Psoas muscle (tissue), 8 donors: Measurements from ENCODE around the gene MYMK. TPM values are rescaled to one million over a fixed set of nuclear protein-coding genes. Genes with fewer than 3 reads are reported as not detected.
A peak's percentile ranks its signal among the peaks of the same experiment; 100 is the strongest.

ENCODE experiments used
- ATAC-seq, 4 donors: fragments of 200-7000 bp; cut with Tn5 transposase; one replicate each; pipeline ENCODE4 v1.9.1; 2020; ENCODE audit warnings: moderate library complexity in 3 of 4, mild to moderate bottlenecking in 2 of 4
- DNase-seq, 2 donors: peaks; one replicate each; pipeline ENCODE4 v3.0.0-alpha.2; 2020
- H3K27ac ChIP-seq: fragments of 200-600 bp; one replicate; pipeline ENCODE4 v1.8.0; 2022
- H3K27me3 ChIP-seq, 3 donors: fragments of 200-600 bp in 1 of 3; one replicate each; pipeline versions ENCODE4 v1.6.1 to v1.8.0; 2013 to 2022; ENCODE audit warnings: low read length in 2 of 3, mild to moderate bottlenecking in 2 of 3, moderate library complexity in 1 of 3; ENCODE audit not compliant: insufficient read depth in 3 of 3
- H3K36me3 ChIP-seq, 2 donors: fragments of 200-600 bp in 1 of 2; one replicate each; pipeline versions ENCODE4 v1.6.1 to v1.8.0; 2013 to 2022; ENCODE audit warnings: low read depth in 1 of 2, mild to moderate bottlenecking in 1 of 2, moderate library complexity in 1 of 2; ENCODE audit not compliant: insufficient read depth in 1 of 2
- H3K4me1 ChIP-seq: fragments of 200-600 bp; one replicate; pipeline ENCODE4 v1.8.0; 2022
- H3K4me3 ChIP-seq: fragments of 200-600 bp; one replicate; pipeline ENCODE4 v1.8.0; 2022; ENCODE audit warnings: mild to moderate bottlenecking
- H3K9me3 ChIP-seq: fragments of 200-600 bp; one replicate; pipeline ENCODE4 v1.8.0; 2022
- WGBS, 3 donors: extraction: QIAGEN DNeasy Blood & Tissue Kit; methylation state at CpG; one replicate each; pipeline versions ENCODE4 v1.1.6 to v1.1.7; 2013; 5-methylcytosine and 5-hydroxymethylcytosine counted together
- intact Hi-C, 2 donors: fragments of 100-400 bp; cut with DNase I; formaldehyde crosslinking; loops; one replicate each; pipeline versions ENCODE4 v1.11.0 to v1.14.2; 2022
- polyA plus RNA-seq, 3 donors: library from polyadenylated mRNA; stranded (reverse); fragments of 200-250 nt; gene quantifications; one replicate each; pipeline ENCODE4 v1.2.3, GENCODE V29; 2013
- total RNA-seq, 4 donors: library from RNA; stranded (reverse); fragmentation: NEBNext Ultra II Directional in 2 of 4; extraction: Animal tissue kit (Norgen Biotek cat#: 25700) in 2 of 4; gene quantifications; one replicate each; pipeline versions ENCODE4 v1.2.1 to v1.2.4, GENCODE V29; 2021 to 2023
- TF ChIP-seq, protein P1 (sequence below): fragments of 200-600 bp; IDR thresholded peaks from one replicate; pipeline ENCODE4 v1.8.0; 2022; ENCODE audit warnings: antibody characterized with exemption
- donor health status: healthy with polysubstance abuse.
- donor health status: DM: no; HTN: no; CAD: no; lungs with moderate emphysema.
- donor health status: Bipolar disorder and iron deficiency.
- donor health status: healthy.
- donor health status: DM: yes; HTN: yes; CAD: no.
- donor health status: DM: no; HTN: no; CAD: no.
- donor health status: DM: no; HTN: no; CAD: no.
- donor health status: DM: yes; HTN: yes; CAD: no.

The MYMK gene
- total and polyA plus RNA-seq, 7 donors: 0.05 to 4.5 (median 0.52) TPM; not detected in 3

DNA sequence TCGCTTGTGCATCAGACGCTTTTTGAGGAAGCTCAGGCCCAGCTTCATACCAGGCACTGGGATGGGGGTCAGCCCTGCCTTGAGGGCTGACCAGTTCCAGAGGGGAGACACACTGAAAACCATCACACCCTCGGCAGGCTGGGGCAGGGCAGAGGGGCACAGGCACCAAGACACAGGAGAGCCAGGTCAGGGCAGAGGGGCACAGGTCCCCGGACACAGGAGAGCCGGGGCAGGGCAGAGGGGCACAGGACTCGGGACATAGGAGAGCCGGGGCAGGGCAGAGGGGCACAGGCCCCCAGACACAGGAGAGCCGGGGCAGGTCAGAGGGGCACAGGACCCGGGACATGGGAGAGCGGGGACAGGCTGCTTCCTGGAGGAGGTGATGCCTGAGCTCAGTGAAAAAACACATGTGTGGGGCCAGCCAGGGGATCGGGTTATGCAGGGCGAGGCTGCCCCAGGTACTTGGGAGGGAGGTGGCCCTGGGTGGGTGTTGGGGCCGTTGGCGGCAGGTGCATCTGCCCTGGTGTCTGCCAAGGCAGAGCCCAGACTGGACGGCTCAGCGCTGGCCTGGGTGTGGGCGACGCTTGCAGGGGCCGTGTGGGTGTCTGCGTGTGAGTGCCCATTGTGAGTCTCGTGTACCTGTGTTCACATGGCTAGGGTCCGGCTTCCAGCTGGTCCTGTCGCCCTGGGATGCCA, 30.8 kb downstream of the MYMK start:
- 93 to 95% (median 95%) methylated on average over 22 to 23 of the region's 23 CpGs for WGBS, 3 donors
- peak in 1 of 2 donors; percentile 41 for DNase-seq

DNA sequence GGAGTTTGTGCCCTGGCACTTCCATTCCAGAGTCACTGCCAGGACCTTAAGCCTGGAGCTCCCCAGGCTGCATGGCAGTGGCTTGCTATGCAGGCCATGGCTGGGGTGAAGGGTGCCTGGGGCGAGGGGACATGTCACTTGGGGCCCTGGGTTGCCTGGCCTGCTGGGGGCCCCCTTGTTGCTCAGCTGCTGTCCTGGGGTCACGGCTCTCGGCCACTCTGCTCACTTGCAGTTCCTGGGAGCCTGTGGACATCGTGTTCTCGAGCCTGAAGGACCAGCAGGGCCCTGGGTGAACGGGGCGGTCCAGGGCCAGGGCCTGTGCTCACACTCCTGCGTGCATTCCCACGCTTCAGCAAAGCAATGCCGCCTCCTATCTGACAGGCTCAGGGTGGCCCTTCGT, 31.3 kb downstream of the MYMK start:
- Histone ChIP-seq H3K9me3 (no peaks in the 10 kb centered on the region), H3K4me3 (no peak overlapping the region), H3K27me3 (peaks cover 0 to under 1% (median 0%) of the 10 kb centered on the region in 3 donors), H3K4me1 (peaks cover 22% of the 10 kb centered on the region), H3K36me3 (no peaks in the 10 kb centered on the region), H3K27ac (no peak overlapping the region)
- DNase-seq: peak in 1 of 2 donors; percentile 52
- intact Hi-C loops: loop anchor here in 1 of 2 donors (10.0 kb wide), 1 partner anchor 459 kb away; the partner anchor contains the start of gene GTF3C5
- no peak for ATAC-seq
- WGBS, 3 donors: 75 to 94% (median 85%) methylated on average over 11 of the region's 11 CpGs
- TF ChIP-seq, protein P1, sequence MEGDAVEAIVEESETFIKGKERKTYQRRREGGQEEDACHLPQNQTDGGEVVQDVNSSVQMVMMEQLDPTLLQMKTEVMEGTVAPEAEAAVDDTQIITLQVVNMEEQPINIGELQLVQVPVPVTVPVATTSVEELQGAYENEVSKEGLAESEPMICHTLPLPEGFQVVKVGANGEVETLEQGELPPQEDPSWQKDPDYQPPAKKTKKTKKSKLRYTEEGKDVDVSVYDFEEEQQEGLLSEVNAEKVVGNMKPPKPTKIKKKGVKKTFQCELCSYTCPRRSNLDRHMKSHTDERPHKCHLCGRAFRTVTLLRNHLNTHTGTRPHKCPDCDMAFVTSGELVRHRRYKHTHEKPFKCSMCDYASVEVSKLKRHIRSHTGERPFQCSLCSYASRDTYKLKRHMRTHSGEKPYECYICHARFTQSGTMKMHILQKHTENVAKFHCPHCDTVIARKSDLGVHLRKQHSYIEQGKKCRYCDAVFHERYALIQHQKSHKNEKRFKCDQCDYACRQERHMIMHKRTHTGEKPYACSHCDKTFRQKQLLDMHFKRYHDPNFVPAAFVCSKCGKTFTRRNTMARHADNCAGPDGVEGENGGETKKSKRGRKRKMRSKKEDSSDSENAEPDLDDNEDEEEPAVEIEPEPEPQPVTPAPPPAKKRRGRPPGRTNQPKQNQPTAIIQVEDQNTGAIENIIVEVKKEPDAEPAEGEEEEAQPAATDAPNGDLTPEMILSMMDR: no peak

More for the DNA sequence above, 30.8 kb downstream of the MYMK start:
- intact Hi-C loops: loop anchor here in 1 of 2 donors (10.0 kb wide), 1 partner anchor 459 kb away; the partner anchor contains the start of gene GTF3C5
- peaks cover 0 to 5% (median 4%) of the 10 kb centered on the region in 3 donors for H3K27me3 ChIP-seq
- H3K27ac ChIP-seq: no peak overlapping the region
- TF ChIP-seq, protein P1: no peak
- no peaks in the 10 kb centered on the region for H3K36me3 ChIP-seq
- no peak for ATAC-seq
- H3K4me3 ChIP-seq: no peak overlapping the region
- H3K9me3 ChIP-seq: no peaks in the 10 kb centered on the region
- H3K4me1 ChIP-seq: peaks cover 22% of the 10 kb centered on the region

DNA sequence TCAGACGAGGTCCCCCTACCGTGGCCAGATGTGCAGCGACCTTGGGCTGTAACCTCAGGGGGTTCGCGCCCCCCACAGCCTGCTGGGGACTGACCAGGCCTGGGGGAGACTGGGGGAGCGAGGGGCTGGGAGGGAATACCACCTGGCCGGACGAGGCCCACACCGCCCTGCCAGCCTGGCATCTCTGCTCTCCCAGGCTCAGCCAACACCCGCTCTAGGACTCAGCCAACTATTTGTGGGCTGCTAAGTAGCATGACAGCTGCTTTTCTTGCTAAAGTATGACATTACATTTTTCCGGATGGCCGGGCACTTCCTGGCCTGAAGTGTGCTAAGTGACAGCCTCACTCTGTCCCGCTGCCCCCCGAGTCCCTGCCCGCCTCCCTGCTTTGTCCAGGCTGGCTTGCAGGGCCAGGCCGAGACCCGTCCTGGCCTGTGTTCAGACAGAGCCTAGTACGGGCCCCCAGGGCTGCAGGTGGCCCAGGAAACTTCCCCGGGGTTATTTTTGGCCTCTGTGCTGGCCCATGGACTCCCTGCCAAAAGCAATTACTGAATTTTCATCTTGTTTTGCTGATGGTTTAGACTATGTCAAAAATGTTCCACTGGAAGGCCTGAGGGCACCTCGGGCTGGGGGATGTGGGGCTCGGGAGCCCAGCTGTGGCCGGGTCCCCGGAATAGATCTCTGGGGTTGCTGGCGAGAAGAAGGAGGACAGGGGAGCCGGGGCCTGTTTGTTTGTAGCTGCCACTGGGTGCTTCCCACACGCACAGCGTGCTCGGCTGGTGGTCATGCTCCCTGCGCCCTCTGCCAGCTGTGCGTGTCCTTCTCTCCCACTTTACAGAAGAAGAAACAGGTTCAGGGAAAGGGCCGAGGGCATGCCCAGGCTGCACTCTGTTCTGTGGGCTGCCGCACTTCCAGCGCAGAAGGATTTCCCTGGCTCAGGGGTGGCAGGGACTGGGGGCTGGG, 32.4 kb downstream of the MYMK start:
- DNase-seq: peak in 1 of 2 donors; percentile 72
- Histone ChIP-seq H3K27me3 (no peaks in the 10 kb centered on the region), H3K27ac (peak overlapping the region; percentile 79), H3K9me3 (no peaks in the 10 kb centered on the region), H3K36me3 (no peaks in the 10 kb centered on the region), H3K4me3 (peak overlapping the region; percentile 19), H3K4me1 (peaks cover 22% of the 10 kb centered on the region)
- peak; percentile 80 to 93 (median 86) for ATAC-seq
- TF ChIP-seq, protein P1: no peak
- WGBS, 3 donors: 17 to 22% (median 19%) methylated on average over 30 to 33 of the region's 33 CpGs
- intact Hi-C loops: loop anchor here in 1 of 2 donors (10.0 kb wide), 1 partner anchor 458 kb away; the partner anchor contains the start of gene GTF3C5

DNA sequence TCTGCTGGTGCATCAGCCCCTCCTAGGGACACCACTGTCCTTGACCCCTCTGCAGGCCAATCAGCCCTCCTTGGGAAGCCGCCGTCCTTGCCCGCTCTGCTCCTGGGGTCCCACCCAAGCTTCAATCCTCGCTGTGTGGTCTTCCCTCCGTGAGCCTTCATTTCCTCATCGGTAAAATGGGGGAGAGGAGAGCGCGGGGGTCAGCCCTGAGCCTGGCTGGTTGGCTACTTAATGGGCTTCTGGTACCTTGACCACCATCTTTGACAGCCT, 33.2 kb downstream of the MYMK start:
- Histone ChIP-seq H3K9me3 (no peaks in the 10 kb centered on the region), H3K27ac (peak overlapping the region; percentile 79), H3K4me1 (peaks cover 22% of the 10 kb centered on the region), H3K4me3 (no peak overlapping the region), H3K27me3 (no peaks in the 10 kb centered on the region), H3K36me3 (no peaks in the 10 kb centered on the region)
- WGBS, 3 donors: 80 to 83% (median 83%) methylated on average over 8 of the region's 8 CpGs
- TF ChIP-seq, protein P1: no peak
- DNase-seq (peak in 1 of 2 donors; percentile 49), ATAC-seq (no peak)
- intact Hi-C loops: loop anchor here in 1 of 2 donors (10.0 kb wide), 1 partner anchor 457 kb away; the partner anchor contains the start of gene GTF3C5
